Heart left ventricle (tissue), 16 donors: ENCODE data around the gene TCN2. TPM values are rescaled to one million over a fixed set of nuclear protein-coding genes. Genes with fewer than 3 reads are reported as not detected.
A peak's percentile ranks its signal among the peaks of the same experiment; 100 is the strongest.

Experiments
- ATAC-seq, 4 donors: fragments of 200-7000 bp; cut with Tn5 transposase; one replicate each; pipeline ENCODE4 v1.9.1; 2020 to 2022; ENCODE audit warnings: moderate library complexity in 4 of 4, mild to moderate bottlenecking in 3 of 4, moderate number of reproducible peaks in 1 of 4
- DNase-seq, 5 donors: peaks; one replicate each; pipeline ENCODE4 v3.0.0-alpha.2; 2020
- H3K27ac ChIP-seq, 12 donors: fragments of 200-600 bp; sonication (generic) in 4 of 12; one replicate each; pipeline versions ENCODE4 v1.5.0 to v1.8.0; 2016 to 2022; ENCODE audit warnings: mild to moderate bottlenecking in 2 of 12
- H3K27me3 ChIP-seq, 9 donors: fragments of 200-600 bp; sonication (generic) in 2 of 9; one replicate each; pipeline versions ENCODE4 v1.5.1 to v1.8.0; 2016 to 2022; ENCODE audit warnings: mild to moderate bottlenecking in 3 of 9
- H3K36me3 ChIP-seq, 9 donors: fragments of 200-600 bp; sonication (generic) in 2 of 9; one replicate each; pipeline versions ENCODE4 v1.5.0 to v1.8.0; 2018 to 2022; ENCODE audit warnings: mild to moderate bottlenecking in 2 of 9
- H3K4me1 ChIP-seq, 12 donors: fragments of 200-600 bp; sonication (generic) in 4 of 12; one replicate each; pipeline versions ENCODE4 v1.5.0 to v1.8.0; 2016 to 2022; ENCODE audit warnings: mild to moderate bottlenecking in 3 of 12
- H3K4me3 ChIP-seq, 12 donors: fragments of 200-600 bp; sonication (generic) in 4 of 12; one replicate each; pipeline versions ENCODE4 v1.5.0 to v1.8.0; 2017 to 2022; ENCODE audit warnings: mild to moderate bottlenecking in 9 of 12, moderate library complexity in 4 of 12
- H3K9me3 ChIP-seq, 12 donors: fragments of 200-600 bp; sonication (generic) in 4 of 12; one replicate each; pipeline versions ENCODE4 v1.5.0 to v1.8.0; 2016 to 2022; ENCODE audit warnings: mild to moderate bottlenecking in 1 of 12
- CTCF ChIP-seq, 12 donors: fragments of 200-600 bp; sonication (generic) in 4 of 12; IDR thresholded peaks; one replicate each; pipeline versions ENCODE4 v1.5.0 to v1.8.0; 2018 to 2022; ENCODE audit warnings: antibody characterized with exemption in 12 of 12, mild to moderate bottlenecking in 5 of 12
- POLR2A ChIP-seq, 2 donors: fragments of 450-650 bp; IDR thresholded peaks; one replicate each; pipeline ENCODE4 v1.6.1; 2017; ENCODE audit warnings: antibody characterized with exemption in 2 of 2, mild to moderate bottlenecking in 2 of 2, moderate library complexity in 2 of 2
- WGBS, 4 donors: extraction: QIAGEN DNeasy Blood & Tissue Kit in 2 of 4; methylation state at CpG; one replicate each; pipeline versions ENCODE4 v1.1.5 to v1.1.7; 2013 to 2018; 5-methylcytosine and 5-hydroxymethylcytosine counted together
- intact Hi-C, 10 donors: fragments of 100-400 bp; cut with DNase I; formaldehyde crosslinking; loops; one replicate each; pipeline versions ENCODE4 v1.11.1 to v1.14.2; 2022
- polyA plus RNA-seq, 2 donors: library from polyadenylated mRNA; stranded (reverse); fragments of 200-250 nt; gene quantifications; one replicate each; pipeline ENCODE4 v1.2.3, GENCODE V29; 2013
- total RNA-seq, 9 donors: library from RNA; depleted of rRNA in 2 of 9; stranded (reverse); fragments of >200 nt in 2 of 9; fragmentation: NEBNext Ultra II Directional in 3 of 9; extraction: Animal tissue kit (Norgen Biotek cat#: 25700) in 3 of 9; gene quantifications; one replicate each; pipeline versions ENCODE4 v1.1.0 to v1.2.4, GENCODE V29; 2016 to 2023
- donor health status: ischemic (EF 13 %, LVEDD 7.1; RV severe dilation, severe dysfunction).
- donor health status: healthy with polysubstance abuse.
- donor health status: DM: no; HTN: yes; CAD: no.
- donor health status: DM: no; HTN: no; CAD: no.
- donor health status: ischemic (EF 25% LVEDD 6.9; RV normal size, moderate dysfunction).
- donor health status: ischemic (EF 25% LVEDD 5.7; RV mildly dilated, moderate dysfunction).
- donor health status: healthy.
- donor health status: DM: yes; HTN: yes; CAD: no.
- donor health status: ischemic (EF 35%, LVEDD 5.7; RV mildly dilated, moderate dysfunction).
- donor health status: nonischemic (EF 11% LVEDD 7.7; RV severe dilation, severe dysfunction).
- donor health status: DM: yes; HTN: yes; CAD: no.
- donor health status: PGD.
- donor health status: ischemic (EF 29% LVEDD 5.4; RV normal size, mild dysfunction).
- donor health status: nonischemic (EF 23%, LVEDD 6.1; RV moderate dilation, normal function).

The TCN2 gene
- total and polyA plus RNA-seq, 11 donors, result 11.0 to 69.9 (median 19.3) TPM

GRCh38 chr22:30584441-30584840 lies 22.5 kb upstream of the TCN2 start:
- intact Hi-C loops, result loop anchor here in 1 of 10 donors (10.0 kb wide), 1 partner anchor 160 kb away; the partner anchor contains the start of gene MTFP1
- ATAC-seq, result no peak
- no peaks in the 10 kb centered on the region for H3K27me3 ChIP-seq
- H3K4me3 ChIP-seq, result no peak overlapping the region
- WGBS, 4 donors, result 92 to 98% (median 95%) methylated on average over 3 to 15 of the region's 15 CpGs
- no peak overlapping the region for H3K27ac ChIP-seq
- H3K4me1 ChIP-seq, result peaks cover 0 to under 1% (median 0%) of the 10 kb centered on the region in 12 donors
- TF ChIP-seq POLR2A (IDR thresholded peaks at IDR 0.05), result no peak
- TF ChIP-seq CTCF (IDR thresholded peaks at IDR 0.05), result no peak
- H3K36me3 ChIP-seq, result peaks cover 10 to 100% (median 97%) of the 10 kb centered on the region in 9 donors
- DNase-seq, result no peak
- H3K9me3 ChIP-seq, result no peaks in the 10 kb centered on the region

GRCh38 chr22:30586414-30586813 lies 20.6 kb upstream of the TCN2 start:
- Histone ChIP-seq H3K36me3 (peaks cover 3 to 83% (median 78%) of the 10 kb centered on the region in 9 donors), H3K27me3 (no peaks in the 10 kb centered on the region), H3K27ac (no peak overlapping the region), H3K4me3 (no peak overlapping the region), H3K4me1 (peaks cover 0 to 19% (median 15%) of the 10 kb centered on the region in 12 donors), H3K9me3 (no peaks in the 10 kb centered on the region)
- no peak for ATAC-seq
- DNase-seq, result no peak
- WGBS, 4 donors, result 95 to 97% (median 96%) methylated on average over 8 of the region's 8 CpGs
- TF ChIP-seq CTCF (IDR thresholded peaks at IDR 0.05), result no peak
- no peak for TF ChIP-seq POLR2A (IDR thresholded peaks at IDR 0.05)
- intact Hi-C loops, result loop anchor here in 1 of 10 donors (10.0 kb wide), 1 partner anchor 162 kb away; the partner anchor contains the start of gene MTFP1

GRCh38 chr22:30591191-30591587 lies 15.8 kb upstream of the TCN2 start:
- intact Hi-C loops, result loop anchor here in 2 of 10 donors (2.0 to 5.0 kb wide), 2 partner anchors 44 to 164 kb away; partner anchors contain the start of genes MTFP1 (in 1 of the 2) and SLC35E4 (in 1 of the 2)
- ATAC-seq, result no peak
- no peaks in the 10 kb centered on the region for H3K27me3 ChIP-seq

More at GRCh38 chr22:30591191-30591587, 15.8 kb upstream of the TCN2 start:
- no peaks in the 10 kb centered on the region for H3K9me3 ChIP-seq
- H3K36me3 ChIP-seq, result peaks cover 0 to 35% (median 30%) of the 10 kb centered on the region in 9 donors
- H3K27ac ChIP-seq, result peak overlapping the region in 10 of 12 donors; percentile 67 to 91 (median 81)
- peak overlapping the region; percentile 59 to 95 (median 82) for H3K4me3 ChIP-seq
- peaks cover 0 to 23% (median 15%) of the 10 kb centered on the region in 12 donors for H3K4me1 ChIP-seq
- 3 to 4% (median 3%) methylated on average over 14 of the region's 14 CpGs for WGBS, 4 donors
- TF ChIP-seq CTCF (IDR thresholded peaks at IDR 0.05), result no peak
- DNase-seq, result no peak
